ENCODE data around the gene GNAI3. TPM values are rescaled to one million over a fixed set of nuclear protein-coding genes. Genes with fewer than 3 reads are reported as not detected.

GNAI3 gene
- total RNA-seq, 1 experiment from 2014 or later, result 12.8 TPM

- H3K36me3 ChIP-seq (ENCODE audit: insufficient read depth, low read length, poor library complexity, severe bottlenecking), result no peaks in the 10 kb centered on the region
- H3K27ac ChIP-seq (ENCODE audit: low read depth, low read length, poor library complexity, severe bottlenecking), result no peak overlapping the region
- H3K4me1 ChIP-seq (ENCODE audit: insufficient read depth, low read length, poor library complexity, severe bottlenecking), result no peaks in the 10 kb centered on the region
- H3K9me3 ChIP-seq (ENCODE audit: low read depth, low read length, poor library complexity, severe bottlenecking), result no peaks in the 10 kb centered on the region
- ChIA-PET CTCF (interaction anchor here (1.3 kb wide), 1 partner anchor 8 kb away, joined by 3 read pairs; no protein-coding TSS in a partner anchor), POLR2A (ENCODE audit: low non-redundant PET) (no interaction called here)
- H3K27me3 ChIP-seq (replicated peaks; ENCODE audit: insufficient read depth, low read depth, low read length, poor library complexity), result no peaks in the 10 kb centered on the region
- TF ChIP-seq CTCF (conservative IDR thresholded peaks at IDR 0.05; ENCODE audit: low read depth, low read length) (no peak), EZH2 (IDR thresholded peaks at IDR 0.05; ENCODE audit: borderline replicate concordance, low read depth, low read length, poor library complexity, severe bottlenecking) (no peak)
- intact Hi-C loops (cut with micrococcal nuclease; ENCODE audit: unreplicated experiment), result no loop called here
- H3K4me3 ChIP-seq (ENCODE audit: low read depth, low read length, poor library complexity, severe bottlenecking), result no peak overlapping the region
- no peak for DNase-seq (ENCODE audit: low spot score)
- BruUV-seq (replicated peaks), result no TSS peak
Observed at GRCh38 chr1:109523706-109524105, 24.7 kb upstream of the GNAI3 start.

GRCh38 chr1:109527098-109527811 lies 21.2 kb upstream of the GNAI3 start:
- no peaks in the 10 kb centered on the region for H3K27me3 ChIP-seq (replicated peaks; ENCODE audit: insufficient read depth, low read depth, low read length, poor library complexity)
- no peak for TF ChIP-seq EZH2 (IDR thresholded peaks at IDR 0.05; ENCODE audit: borderline replicate concordance, low read depth, low read length, poor library complexity, severe bottlenecking)
- no peak for TF ChIP-seq CTCF (conservative IDR thresholded peaks at IDR 0.05; ENCODE audit: low read depth, low read length)
- ChIA-PET CTCF (no interaction called here), POLR2A (ENCODE audit: low non-redundant PET) (no interaction called here)
- DNase-seq (ENCODE audit: low spot score), result no peak
- no peak overlapping the region for H3K4me3 ChIP-seq (ENCODE audit: low read depth, low read length, poor library complexity, severe bottlenecking)
- no peaks in the 10 kb centered on the region for H3K36me3 ChIP-seq (ENCODE audit: insufficient read depth, low read length, poor library complexity, severe bottlenecking)
- no TSS peak for BruUV-seq (replicated peaks)
- intact Hi-C loops (cut with micrococcal nuclease; ENCODE audit: unreplicated experiment), result no loop called here
- H3K27ac ChIP-seq (ENCODE audit: low read depth, low read length, poor library complexity, severe bottlenecking), result no peak overlapping the region
- H3K4me1 ChIP-seq (ENCODE audit: insufficient read depth, low read length, poor library complexity, severe bottlenecking), result peaks cover 4% of the 10 kb centered on the region
- no peaks in the 10 kb centered on the region for H3K9me3 ChIP-seq (ENCODE audit: low read depth, low read length, poor library complexity, severe bottlenecking)

- BruUV-seq (replicated peaks), result no TSS peak
- H3K27ac ChIP-seq (ENCODE audit: low read depth, low read length, poor library complexity, severe bottlenecking), result no peak overlapping the region
- intact Hi-C loops (cut with micrococcal nuclease; ENCODE audit: unreplicated experiment), result no loop called here
- no peak overlapping the region for H3K4me3 ChIP-seq (ENCODE audit: low read depth, low read length, poor library complexity, severe bottlenecking)
- no peaks in the 10 kb centered on the region for H3K36me3 ChIP-seq (ENCODE audit: insufficient read depth, low read length, poor library complexity, severe bottlenecking)
- DNase-seq (ENCODE audit: low spot score), result no peak
- CTCF ChIA-PET, result interaction anchor here (1.0 kb wide), 1 partner anchor 37 kb away, joined by 3 read pairs; no protein-coding TSS in a partner anchor
- TF ChIP-seq EZH2 (IDR thresholded peaks at IDR 0.05; ENCODE audit: borderline replicate concordance, low read depth, low read length, poor library complexity, severe bottlenecking) (no peak), CTCF (conservative IDR thresholded peaks at IDR 0.05; ENCODE audit: low read depth, low read length) (no peak)
- H3K4me1 ChIP-seq (ENCODE audit: insufficient read depth, low read length, poor library complexity, severe bottlenecking), result peaks cover 8% of the 10 kb centered on the region
- POLR2A ChIA-PET (ENCODE audit: low non-redundant PET), result no interaction called here
- no peaks in the 10 kb centered on the region for H3K27me3 ChIP-seq (replicated peaks; ENCODE audit: insufficient read depth, low read depth, low read length, poor library complexity)
- H3K9me3 ChIP-seq (ENCODE audit: low read depth, low read length, poor library complexity, severe bottlenecking), result no peaks in the 10 kb centered on the region
Observed at GRCh38 chr1:109527846-109528695, 20.3 kb upstream of the GNAI3 start.
